CMK (cell line): ENCODE results near the gene SGCD.
"Not testable (repeated sequence)": the region's sequence is repeated elsewhere in the genome, so short reads cannot be mapped to it uniquely, and the experiment has no call there.

Experiments used
- DNase-seq: peaks from one replicate; pipeline ENCODE4 v3.0.0-alpha.2; 2010; ENCODE audit warnings: low read depth

SGCD gene

DNA sequence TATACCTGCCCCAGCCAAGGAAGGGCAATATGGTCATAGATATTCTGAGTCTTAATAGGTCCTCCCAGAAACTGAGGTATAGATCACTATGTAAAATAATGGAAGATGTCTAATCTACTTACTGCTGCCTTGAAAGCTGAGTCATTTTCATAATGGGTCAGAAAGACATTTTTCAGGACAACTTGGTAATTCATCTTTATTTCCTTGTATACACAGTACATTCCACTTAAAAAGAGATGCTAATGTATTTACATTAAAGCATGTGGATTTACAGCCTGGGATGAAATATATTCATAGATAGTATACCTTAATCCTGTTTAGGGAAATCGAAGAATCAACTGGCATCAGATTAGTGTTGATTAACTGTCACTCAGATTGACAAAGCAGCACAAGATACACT, 304.0 kb downstream of the SGCD start:
- DNase-seq: no peak

- no peak for DNase-seq
Observed at GRCh38 chr5:156634301-156634700, 307.3 kb downstream of the SGCD start.

DNA sequence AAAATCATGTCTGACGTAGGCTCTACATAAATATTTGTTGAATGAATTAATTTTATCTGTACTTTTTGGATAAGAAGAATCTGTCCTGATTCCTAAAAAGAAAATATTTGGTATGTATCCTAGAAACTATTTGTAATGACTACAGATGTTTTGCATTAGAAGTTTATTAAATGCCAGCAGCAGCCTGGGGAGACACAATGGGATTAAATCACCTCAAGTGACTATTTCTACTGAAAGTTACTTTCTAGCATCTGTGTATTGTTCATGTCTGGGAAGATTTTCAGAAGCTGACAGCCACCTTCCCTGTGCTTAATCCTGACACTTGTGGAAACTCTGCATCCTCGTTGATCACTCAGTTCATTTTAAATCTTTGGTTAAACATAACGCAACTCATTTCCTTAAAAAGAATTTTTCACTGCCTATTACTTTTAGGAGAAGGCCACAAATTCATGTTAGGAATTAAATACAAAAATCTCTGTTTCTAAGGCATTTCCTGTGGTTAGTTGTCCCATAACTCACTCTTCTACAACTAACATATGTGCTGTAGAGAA, 313.8 kb downstream of the SGCD start:
- no peak for DNase-seq

DNA sequence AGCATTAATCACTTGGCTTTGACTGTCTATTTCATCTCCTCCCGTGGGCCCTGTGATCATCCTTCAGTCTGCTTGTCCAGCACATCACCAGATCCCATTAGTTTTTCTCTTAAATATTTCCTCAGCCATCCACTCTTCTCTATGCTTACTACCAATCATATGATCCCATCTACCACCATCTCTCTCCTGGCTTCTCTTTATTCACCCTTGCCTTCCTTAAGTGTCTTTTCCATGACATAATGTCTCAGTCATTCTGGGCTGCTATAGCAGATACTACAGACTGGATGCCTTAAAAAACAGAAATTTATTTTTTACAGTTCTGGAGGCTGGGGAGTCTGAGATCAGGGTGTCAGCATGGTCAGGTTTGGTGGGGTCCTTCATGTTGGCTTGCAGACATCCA, 314.7 kb downstream of the SGCD start:
- DNase-seq: no peak

GRCh38 chr5:156647034-156647451, 320.1 kb downstream of the SGCD start:
- no peak for DNase-seq

- DNase-seq: no peak
Observed at GRCh38 chr5:156654444-156654843, 327.5 kb downstream of the SGCD start.

DNA sequence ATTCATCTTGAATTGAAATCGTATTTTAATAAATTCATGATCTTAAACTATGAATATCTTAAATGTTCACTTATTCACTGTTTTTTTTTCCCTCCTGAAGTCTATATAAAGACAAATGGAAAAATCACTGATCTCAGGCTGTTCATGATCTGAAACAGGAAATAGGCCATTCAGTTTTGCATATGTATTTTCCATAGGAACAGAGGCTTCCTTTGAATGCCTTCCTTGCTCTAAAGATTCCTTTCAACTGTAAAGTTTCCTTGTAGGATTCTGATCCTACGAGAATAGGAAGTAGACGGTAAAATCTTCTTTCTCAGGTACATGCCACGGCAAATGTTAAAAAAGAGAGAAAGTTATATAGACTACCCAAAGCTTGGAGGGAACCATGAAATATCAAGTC, 328.8 kb downstream of the SGCD start:
- no peak for DNase-seq

DNA sequence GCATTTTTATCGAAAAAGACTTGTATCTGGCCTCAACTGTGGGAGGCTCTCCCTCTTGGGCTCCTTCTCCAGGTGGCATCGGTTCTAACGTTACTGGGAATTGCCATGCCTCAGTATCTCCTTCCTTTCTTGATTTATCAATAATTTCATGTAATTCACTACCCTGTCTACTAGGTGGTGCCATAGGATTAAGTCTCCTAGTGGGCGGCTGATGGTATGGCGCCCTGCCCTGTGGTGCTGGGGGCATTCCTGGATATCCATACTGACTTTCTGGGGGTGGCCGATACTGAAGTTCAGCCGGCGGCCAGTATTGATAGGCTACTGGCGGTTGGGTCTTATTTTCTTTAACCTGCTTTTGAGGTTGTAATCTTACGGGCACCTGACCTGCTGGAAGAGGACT, 337.9 kb downstream of the SGCD start:
- DNase-seq: not testable (repeated sequence)

DNA sequence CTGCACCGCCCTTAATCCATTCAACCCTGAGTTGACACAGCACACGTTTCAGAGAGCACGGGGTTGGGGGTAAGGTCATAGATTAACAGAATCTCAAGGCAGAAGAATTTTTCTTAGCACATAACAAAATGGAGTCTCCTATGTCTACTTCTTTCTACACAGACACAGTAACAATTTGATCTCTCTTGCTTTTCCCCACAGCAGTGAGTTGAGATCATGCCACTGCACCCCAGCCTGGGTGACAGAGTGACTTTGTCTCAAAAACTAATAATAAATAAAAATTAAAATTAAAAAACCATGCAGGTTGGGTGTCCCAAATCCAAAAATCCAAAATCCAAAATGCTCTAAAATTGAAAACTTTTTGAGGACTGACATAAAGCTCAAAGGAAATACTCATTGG, 339.7 kb downstream of the SGCD start:
- DNase-seq: not testable (repeated sequence)

DNA sequence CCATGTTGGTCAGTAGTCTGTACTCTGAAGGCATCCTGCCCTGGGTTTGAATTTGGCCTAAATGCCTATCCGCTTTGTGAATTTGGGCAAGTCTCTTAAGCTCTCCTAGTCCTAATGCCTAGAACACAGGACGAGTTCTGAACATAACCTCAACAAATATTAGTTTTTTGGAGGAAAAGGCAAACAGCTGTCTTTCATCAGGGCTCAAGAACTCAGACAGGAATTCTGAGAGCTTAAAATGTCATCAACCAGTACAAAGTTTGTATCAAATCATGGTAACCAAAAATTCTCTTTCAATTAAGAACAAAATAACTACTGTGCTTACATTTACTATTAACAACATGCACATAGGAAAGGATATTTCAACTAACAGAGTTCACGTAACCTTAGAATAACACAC, 340.7 kb downstream of the SGCD start:
- no peak for DNase-seq

GRCh38 chr5:156669416-156669815, 342.5 kb downstream of the SGCD start:
- no peak for DNase-seq

DNA sequence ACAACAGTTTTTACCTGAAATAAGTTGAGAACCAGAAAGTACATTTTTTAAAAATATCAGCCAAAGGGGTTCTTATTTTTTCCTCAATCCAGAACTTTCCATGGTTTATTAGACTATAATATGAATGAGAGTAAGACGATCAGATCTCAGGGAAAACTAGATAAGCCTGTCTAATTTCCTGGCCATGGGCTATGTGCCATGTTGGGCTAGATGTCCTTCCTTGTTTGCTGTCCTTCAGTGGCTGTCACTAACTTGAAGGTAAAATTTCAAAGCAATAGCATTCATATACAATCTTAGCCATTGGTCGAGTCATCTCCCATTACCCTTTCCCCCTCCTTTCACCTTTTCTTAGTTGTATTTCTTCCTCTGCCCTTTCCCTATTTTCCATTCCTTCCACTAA, 343.7 kb downstream of the SGCD start:
- no peak for DNase-seq

GRCh38 chr5:156675395-156675794, 348.4 kb downstream of the SGCD start:
- DNase-seq: no peak

DNA sequence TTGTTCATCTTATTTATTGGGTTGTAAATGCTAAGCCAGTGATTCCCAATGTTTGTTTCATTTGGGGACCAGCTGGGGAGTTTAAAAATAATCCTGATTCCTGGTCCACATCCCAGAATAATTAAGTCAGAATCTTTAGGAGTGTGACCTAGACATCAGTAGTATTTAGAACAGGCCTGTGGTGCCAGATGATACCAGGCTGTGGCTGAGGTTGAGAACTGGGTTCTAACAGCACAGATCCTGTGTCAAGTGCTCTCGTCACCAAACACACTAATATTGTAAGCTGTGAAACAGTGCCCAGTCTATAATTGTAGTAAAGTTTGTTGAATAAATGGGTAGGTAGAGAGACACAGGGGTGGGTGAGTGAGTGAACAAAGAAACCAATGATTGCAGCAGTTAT, 351.0 kb downstream of the SGCD start:
- DNase-seq: no peak

GRCh38 chr5:156678484-156678883, 351.5 kb downstream of the SGCD start:
- DNase-seq: no peak

DNA sequence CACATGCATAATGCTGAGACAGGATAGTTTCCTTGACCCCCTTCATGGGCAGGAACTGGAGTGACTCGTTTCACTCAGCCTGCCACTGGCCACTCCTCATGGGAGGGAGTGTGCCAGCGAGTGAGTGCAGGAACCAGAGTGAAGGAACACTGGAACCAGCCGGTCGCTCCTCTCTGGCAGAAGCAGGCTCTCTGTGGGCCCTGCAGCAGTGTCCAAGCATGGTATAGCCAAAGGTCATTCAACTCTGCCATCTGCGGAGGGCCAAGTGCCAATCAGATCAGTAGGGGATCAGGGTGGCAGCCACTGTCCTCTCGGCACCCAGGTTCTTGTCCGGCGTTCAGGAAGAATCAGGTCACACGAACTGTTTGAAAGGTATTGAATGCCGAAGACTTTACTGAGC, 353.9 kb downstream of the SGCD start:
- DNase-seq: no peak

DNA sequence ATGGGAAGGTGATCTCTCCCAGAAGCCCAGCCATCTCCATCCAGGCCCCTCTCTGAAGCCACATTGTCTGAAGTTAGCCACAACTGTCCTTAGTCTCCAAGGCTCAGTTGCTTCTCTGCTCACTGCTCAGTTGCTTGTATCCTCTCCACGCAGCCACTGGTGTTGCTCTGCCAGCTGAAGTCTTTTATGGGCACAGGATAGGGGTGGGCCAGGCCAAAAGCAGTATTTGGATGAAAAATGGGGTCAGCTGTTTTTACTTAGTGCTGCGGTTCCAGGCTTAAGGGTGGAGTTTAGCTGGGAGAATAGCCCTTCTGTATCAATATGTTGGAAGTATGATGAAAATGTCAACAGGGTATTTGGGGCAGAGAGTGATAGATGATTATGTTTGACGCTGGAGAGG, 354.3 kb downstream of the SGCD start:
- DNase-seq: no peak

- no peak for DNase-seq
Observed at GRCh38 chr5:156682971-156683370, 356.0 kb downstream of the SGCD start.

DNA sequence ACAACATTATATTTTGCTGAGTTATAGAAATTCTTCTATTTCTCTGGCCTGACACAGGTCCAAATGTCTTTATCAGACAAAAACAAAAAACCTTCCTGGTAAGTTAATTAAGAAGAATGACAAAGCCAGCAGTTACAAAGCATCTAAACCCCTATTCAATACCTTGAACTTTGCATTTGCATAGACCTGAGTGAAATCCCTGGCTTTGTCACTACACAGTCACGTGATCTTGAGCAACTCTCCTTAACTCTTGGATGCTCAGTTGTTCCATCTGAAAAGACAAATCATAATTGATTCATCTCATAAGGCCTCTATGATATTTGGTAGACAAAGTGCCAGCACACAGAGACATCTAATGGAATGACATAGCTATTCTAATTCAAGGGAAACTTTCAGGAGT, 356.5 kb downstream of the SGCD start:
- no peak for DNase-seq

DNA sequence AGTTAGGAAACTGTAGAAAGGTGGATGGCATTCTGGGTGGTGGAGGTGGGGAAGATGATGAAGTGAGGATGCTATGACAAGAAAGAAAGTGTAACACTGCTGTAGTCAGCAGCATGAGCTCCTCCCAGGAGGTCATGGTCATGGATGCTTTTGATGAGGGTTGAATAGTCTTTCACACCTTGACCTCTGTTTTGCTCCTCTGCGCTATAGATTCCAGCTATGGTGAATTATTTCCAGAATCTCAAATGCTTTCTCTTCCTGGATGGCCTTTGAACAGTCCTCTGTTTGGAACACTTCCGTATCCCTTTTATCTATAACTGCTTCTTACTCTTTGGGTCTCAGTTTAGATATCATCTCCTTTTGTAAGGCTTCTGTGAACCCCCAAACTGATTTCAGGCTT, 357.3 kb downstream of the SGCD start:
- DNase-seq: no peak

- no peak for DNase-seq
Observed at GRCh38 chr5:156685481-156685880, 358.5 kb downstream of the SGCD start.

DNA sequence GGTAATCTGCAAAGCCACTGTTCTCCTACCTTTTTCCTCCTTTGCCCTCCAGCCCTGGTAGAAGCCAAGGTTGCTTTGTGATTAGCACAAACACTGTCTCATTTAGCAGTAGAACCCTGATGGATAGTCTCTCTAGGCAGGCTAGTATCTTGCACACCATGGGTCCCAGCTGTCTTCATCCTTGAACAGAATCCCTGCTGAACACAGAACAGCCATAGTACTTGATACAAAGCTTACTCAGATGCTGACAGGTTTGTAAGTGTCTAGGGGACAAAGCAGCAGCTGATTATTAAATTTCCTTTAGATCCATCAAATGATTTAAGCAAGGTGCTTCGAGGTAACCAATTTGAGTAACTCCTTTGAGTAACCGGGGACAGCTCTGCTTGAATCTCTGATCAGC, 359.4 kb downstream of the SGCD start:
- no peak for DNase-seq

DNA sequence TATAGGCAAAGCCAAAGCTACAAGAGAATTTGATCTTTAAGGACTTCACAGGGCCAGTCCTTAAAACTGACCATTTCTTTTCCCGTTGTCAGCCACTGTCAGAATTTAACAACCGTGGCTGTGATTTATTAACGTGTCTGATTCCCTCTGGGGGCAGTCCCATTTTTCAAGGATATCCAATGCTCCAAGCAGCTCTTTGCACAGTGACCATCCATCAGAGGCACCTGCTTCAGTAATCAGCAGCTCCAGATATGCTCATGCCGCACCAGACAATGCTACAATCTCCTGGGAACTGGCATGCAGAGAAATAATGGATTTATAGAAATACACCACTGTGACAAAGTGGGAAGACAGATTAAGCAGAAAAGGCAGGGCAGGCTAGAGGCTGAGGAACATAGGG, 359.8 kb downstream of the SGCD start:
- DNase-seq: no peak

GRCh38 chr5:156687514-156687913, 360.6 kb downstream of the SGCD start:
- DNase-seq: no peak

- DNase-seq: no peak
Observed at GRCh38 chr5:156691572-156691971, 364.6 kb downstream of the SGCD start.
